ENCODE results near the gene TRIOBP.

- no peak for TF ChIP-seq CTCF (conservative IDR thresholded peaks at IDR 0.05)
- no peak for TF ChIP-seq ZFX (IDR thresholded peaks at IDR 0.05)
Measured at GRCh38 chr22:37804352-37804880, 107.6 kb downstream of the TRIOBP start.
